Breast epithelium (tissue), 3 donors: ENCODE results near the gene VCL.

ENCODE experiments used
- CTCF ChIP-seq, 3 donors: fragments of 450-650 bp; IDR thresholded peaks; one replicate each; pipeline ENCODE4 v1.5.1; 2016 to 2017; ENCODE audit warnings: antibody characterized with exemption in 3 of 3, mild to moderate bottlenecking in 3 of 3, moderate library complexity in 3 of 3
- POLR2A ChIP-seq: fragments of 450-650 bp; IDR thresholded peaks from one replicate; pipeline ENCODE4 v1.6.1; 2016; ENCODE audit warnings: antibody characterized with exemption, mild to moderate bottlenecking, moderate library complexity

GRCh38 chr10:74018241-74018640 lies 20.3 kb downstream of the VCL start:
- TF ChIP-seq CTCF (IDR thresholded peaks at IDR 0.05): no peak
- no peak for TF ChIP-seq POLR2A
